GM12801 (cell line): ENCODE measurements around the gene PLCD3.

Experiments
- CTCF ChIP-seq: IDR thresholded peaks from one replicate; pipeline ENCODE4 v1.5.1; 2011; ENCODE audit warnings: control low read depth; ENCODE audit not compliant: insufficient read length; ENCODE audit errors: extremely low read depth

The PLCD3 gene

GRCh38 chr17:45081047-45081703, 51.1 kb downstream of the PLCD3 start:
- TF ChIP-seq CTCF = no peak

GRCh38 chr17:45077643-45078042, 54.7 kb downstream of the PLCD3 start:
- no peak for TF ChIP-seq CTCF

GRCh38 chr17:45073414-45074070, 58.8 kb downstream of the PLCD3 start:
- TF ChIP-seq CTCF = no peak

GRCh38 chr17:45070809-45071208, 61.5 kb downstream of the PLCD3 start:
- TF ChIP-seq CTCF = no peak

- TF ChIP-seq CTCF = no peak
These were observed 62.3 kb downstream of the PLCD3 start for GRCh38 chr17:45070001-45070400.

- TF ChIP-seq CTCF = no peak
These were observed 64.7 kb downstream of the PLCD3 start for GRCh38 chr17:45067637-45068036.

- TF ChIP-seq CTCF = no peak
These were observed 69.1 kb downstream of the PLCD3 start for GRCh38 chr17:45063198-45063597.
